GM06990 (cell line): ENCODE results near the gene CPNE9.
"Not testable (repeated sequence)": the region's sequence is repeated elsewhere in the genome, so short reads cannot be mapped to it uniquely, and the experiment has no call there.

Source experiments
- DNase-seq: peaks from one replicate; pipeline ENCODE4 v3.0.0-alpha.2; 2011; ENCODE audit not compliant: insufficient read length; ENCODE audit errors: extremely low read depth
- H3K27me3 ChIP-seq: replicated peaks from 2 replicates; pipeline ENCODE4 v1.6.0; 2011; ENCODE audit warnings: low read length; ENCODE audit not compliant: control insufficient read depth, insufficient read depth
- H3K36me3 ChIP-seq: 2 replicates; pipeline ENCODE4 v1.5.1; 2011; ENCODE audit warnings: low read length; ENCODE audit not compliant: control insufficient read depth, insufficient read depth
- H3K4me3 ChIP-seq: replicated peaks from 2 replicates; pipeline ENCODE4 v1.5.1; 2011; ENCODE audit warnings: low read depth, mild to moderate bottlenecking, control low read depth, low read length
- CTCF ChIP-seq: IDR thresholded peaks from 2 replicates; pipeline ENCODE4 v1.5.1; 2011; ENCODE audit warnings: low read length, control low read depth, mild to moderate bottlenecking, inconsistent platforms; ENCODE audit not compliant: insufficient read depth, poor library complexity, severe bottlenecking

CPNE9 gene

GRCh38 chr3:9767418-9767817, 63.8 kb downstream of the CPNE9 start:
- no peaks in the 10 kb centered on the region; the same call in 1 of the 2 replicates for H3K36me3 ChIP-seq
- no peak for DNase-seq
- H3K27me3 ChIP-seq, result no peaks in the 10 kb centered on the region
- H3K4me3 ChIP-seq, result no peak overlapping the region
- no peak for TF ChIP-seq CTCF

GRCh38 chr3:9768141-9768775, 64.6 kb downstream of the CPNE9 start:
- H3K4me3 ChIP-seq, result no peak overlapping the region

GRCh38 chr3:9769012-9769411, 65.4 kb downstream of the CPNE9 start:
- Histone ChIP-seq H3K36me3 (no peaks in the 10 kb centered on the region; the same call in 1 of the 2 replicates), H3K4me3 (no peak overlapping the region; the same call in 1 of the 2 replicates), H3K27me3 (no peaks in the 10 kb centered on the region)
- no peak for TF ChIP-seq CTCF
- no peak for DNase-seq

More at GRCh38 chr3:9768141-9768775, 64.6 kb downstream of the CPNE9 start:
- no peak for DNase-seq
- Histone ChIP-seq H3K36me3 (no peaks in the 10 kb centered on the region; the same call in 1 of the 2 replicates), H3K27me3 (no peaks in the 10 kb centered on the region)
- TF ChIP-seq CTCF, result no peak

GRCh38 chr3:9769426-9770275, 66.0 kb downstream of the CPNE9 start, which contains the start of gene CAMK1:
Gene CAMK1, minus strand, starts transcription at chr3:9769947. Its CDS starts 2,198 bp downstream, at chr3:9767749.
- no peak for TF ChIP-seq CTCF
- Histone ChIP-seq H3K27me3 (no peaks in the 10 kb centered on the region), H3K4me3 (peak within 1 kb of the TSS; percentile 51), H3K36me3 (no peaks in the 10 kb centered on the region; the same call in 1 of the 2 replicates)
- peak; percentile 48 for DNase-seq

GRCh38 chr3:9770276-9770812, 66.7 kb downstream of the CPNE9 start:
- Histone ChIP-seq H3K4me3 (peak overlapping the region; percentile 51), H3K36me3 (no peaks in the 10 kb centered on the region; the same call in 1 of the 2 replicates), H3K27me3 (no peaks in the 10 kb centered on the region)
- TF ChIP-seq CTCF, result no peak
- DNase-seq, result no peak

- not testable (repeated sequence) for H3K36me3 ChIP-seq, DNase-seq, H3K4me3 ChIP-seq, H3K27me3 ChIP-seq
Measured at GRCh38 chr3:9771007-9771406, 67.4 kb downstream of the CPNE9 start.
